HTR-8/SVneo (cell line): Measurements from ENCODE around the gene GOLGA6L24.
"Not testable (repeated sequence)": the region's sequence is repeated elsewhere in the genome, so short reads cannot be mapped to it uniquely, and the experiment has no call there.

Experiments used
- DNase-seq: peaks from one replicate; pipeline ENCODE4 v3.0.0; 2011; ENCODE audit warnings: low spot score, mixed read lengths; ENCODE audit not compliant: insufficient read length
- FAIRE-seq: peaks from 2 replicates; lab custom pipeline; 2011; peaks lifted over from hg19 to GRCh38; lab: Jason Lieb, UNC

The GOLGA6L24 gene, protein sequence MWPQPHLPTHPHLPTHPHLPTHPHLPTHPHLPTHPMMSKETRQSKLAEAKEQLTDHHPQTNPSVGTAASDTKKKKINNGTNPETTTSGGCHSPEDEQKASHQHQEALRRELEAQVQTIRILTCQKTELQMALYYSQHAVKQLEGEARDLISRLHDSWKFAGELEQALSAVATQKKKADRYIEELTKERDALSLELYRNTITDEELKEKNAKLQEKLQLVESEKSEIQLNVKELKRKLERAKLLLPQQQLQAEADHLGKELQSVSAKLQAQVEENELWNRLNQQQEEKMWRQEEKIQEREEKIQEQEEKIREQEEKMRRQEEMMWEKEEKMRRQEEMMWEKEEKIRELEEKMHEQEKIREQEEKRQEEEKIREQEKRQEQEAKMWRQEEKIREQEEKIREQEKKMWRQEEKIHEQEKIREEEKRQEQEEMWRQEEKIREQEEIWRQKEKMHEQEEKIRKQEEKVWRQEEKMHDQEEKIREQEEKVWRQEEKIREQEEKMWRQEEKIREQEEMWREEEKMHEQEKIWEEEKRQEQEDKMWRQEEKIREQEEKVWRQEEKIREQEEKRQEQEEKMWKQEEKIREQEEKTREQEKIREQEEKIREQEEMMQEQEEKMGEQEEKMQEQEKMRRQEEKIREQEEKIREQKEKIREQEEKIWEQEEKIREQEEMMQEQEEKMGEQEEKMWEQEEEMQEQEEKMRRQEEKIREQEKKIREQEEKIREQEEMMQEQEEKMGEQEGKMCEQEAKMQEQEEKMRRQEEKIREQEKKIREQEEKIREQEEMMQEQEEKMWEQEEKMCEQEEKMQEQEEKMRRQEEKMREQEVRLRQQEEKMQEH

DNA sequence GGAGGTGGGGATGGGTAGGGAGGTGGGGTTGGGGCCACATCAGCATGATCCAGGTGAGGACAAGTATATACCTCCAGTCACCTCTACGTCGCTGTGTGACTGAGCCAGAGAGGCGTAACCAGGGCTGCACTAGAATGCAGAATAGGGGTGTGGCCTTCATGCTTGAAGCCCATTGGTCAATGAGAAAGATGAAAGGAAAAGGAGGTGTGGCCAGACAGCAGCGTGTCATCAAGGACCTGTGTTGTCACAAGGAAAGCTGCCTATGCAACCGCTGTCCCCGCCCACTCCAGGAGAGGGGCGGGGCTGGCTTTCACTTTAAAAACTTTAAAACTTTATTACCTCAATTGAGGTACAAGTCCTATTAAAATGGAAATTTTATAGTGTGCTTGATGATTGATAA, at the start of gene GOLGA6L24:
Gene GOLGA6L24 (minus strand): TSS at position 101 of the 400 bp plus-strand sequence. CDS start 61 bp downstream, at position 40.
- DNase-seq, FAIRE-seq: not testable (repeated sequence)

DNA sequence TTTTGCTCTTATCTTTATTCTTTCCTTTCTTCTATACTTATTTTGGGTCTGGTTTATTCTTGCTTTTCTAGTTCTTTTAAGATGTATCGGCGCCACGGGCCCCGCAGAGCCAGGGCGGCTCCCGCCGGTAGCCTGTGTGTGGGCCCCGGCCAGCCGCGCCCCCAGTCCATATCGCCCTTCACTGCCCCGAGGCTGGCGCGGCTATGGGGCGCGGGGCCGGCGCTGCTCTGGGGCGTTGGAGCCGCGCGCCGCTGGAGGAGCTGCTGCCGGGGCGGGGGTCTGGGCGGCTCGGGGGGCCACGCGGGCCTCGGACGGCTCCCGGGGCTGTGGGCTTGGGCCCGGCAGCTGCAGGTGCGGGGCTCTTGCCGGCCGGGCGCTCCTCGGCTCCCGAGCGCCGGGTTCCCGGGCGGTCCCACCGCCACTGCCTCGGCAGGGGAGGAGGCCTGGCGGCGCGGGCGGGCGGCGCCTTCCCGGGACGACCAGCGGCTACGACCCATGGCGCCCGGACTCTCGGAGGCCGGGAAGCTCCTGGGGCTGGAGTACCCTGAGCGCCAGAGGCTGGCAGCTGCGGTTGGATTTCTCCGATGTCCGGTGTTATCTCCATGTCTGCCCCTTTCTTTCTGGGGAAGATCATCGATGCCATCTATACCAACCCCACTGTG, 45.0 kb upstream of the GOLGA6L24 start:
- not testable (repeated sequence) for DNase-seq, FAIRE-seq

DNA sequence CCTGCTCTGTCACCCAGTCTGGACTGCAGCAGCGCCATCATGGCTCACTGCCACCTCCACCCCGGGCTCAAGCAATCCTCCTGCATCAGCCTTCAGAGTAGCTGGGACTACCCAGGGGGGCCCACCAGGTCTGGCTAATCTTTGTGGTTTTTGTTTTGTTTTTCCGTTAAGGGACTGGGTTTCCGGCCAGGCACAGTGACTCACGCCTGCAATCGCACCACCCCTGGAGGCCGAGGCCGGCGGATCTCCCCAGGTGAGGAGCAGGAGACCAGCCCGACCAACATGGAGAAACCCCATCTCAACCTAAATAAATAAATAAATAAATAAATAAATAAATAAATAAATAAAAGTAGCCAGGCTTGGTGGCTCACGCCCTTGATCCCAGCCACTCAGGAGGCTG, 38.1 kb upstream of the GOLGA6L24 start:
- not testable (repeated sequence) for FAIRE-seq, DNase-seq

DNA sequence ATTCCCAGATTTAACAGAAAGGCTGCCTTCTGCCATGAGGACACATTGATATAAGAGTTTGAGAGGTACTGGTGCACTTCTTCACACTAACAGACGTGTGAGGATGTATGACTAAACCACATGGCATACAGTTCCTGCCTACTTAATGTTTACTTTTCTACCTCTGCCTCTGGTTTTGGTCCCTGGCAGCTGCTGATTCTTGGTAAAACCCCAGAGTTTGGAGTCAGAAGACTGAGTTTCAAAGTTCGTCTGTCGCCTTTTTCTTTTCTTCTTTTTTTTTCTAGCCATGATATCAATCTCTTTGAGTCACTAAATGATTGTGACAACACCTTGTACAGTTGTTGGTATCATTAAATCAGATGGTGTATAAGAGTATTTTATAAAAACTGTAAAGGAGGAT, 22.2 kb upstream of the GOLGA6L24 start:
- not testable (repeated sequence) for DNase-seq, FAIRE-seq

DNA sequence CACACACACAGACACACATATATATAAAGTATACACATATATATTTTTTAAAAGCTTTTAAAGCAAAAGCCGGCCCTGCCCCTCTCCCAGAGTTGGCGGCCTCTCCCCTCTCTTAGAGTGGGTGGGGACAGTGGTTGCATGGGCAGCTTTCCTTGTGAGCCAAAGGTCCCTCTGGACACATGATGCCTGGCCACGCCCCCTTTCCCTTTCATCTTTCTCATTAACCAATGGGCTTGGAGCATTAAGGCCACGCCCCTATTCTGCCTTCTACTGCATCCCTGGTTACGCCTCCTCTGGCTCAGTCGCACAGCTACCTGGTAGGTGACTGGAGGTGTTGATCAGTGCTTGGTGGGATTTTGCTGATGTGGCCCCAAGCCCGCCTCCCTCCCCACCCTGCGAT, 20.5 kb upstream of the GOLGA6L24 start, which contains the start of gene GOLGA8F:
Gene GOLGA8F (plus strand): TSS at position 301 of the 400 bp plus-strand sequence. CDS start 98 bp downstream, at position 399.
- not testable (repeated sequence) for FAIRE-seq, DNase-seq

DNA sequence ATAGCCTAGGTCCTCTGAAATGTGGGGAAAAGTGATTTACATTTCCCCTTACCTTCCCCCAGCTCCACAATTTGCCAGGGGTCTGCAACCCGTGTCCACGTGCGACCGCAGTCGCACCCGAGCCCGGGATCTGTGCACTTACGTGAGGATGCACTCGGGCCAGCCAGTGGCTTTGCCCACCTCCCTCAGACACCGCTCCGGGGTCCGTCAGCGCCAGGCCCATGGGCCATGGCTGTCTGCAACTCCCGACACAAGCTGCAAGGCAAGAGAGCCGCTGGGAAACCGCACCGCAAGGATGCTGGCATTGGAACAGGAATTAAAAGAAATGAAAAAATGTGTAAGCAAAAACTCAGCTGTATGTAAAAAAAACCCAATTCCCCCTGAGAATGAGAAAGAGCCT, 7.6 kb upstream of the GOLGA6L24 start:
- FAIRE-seq: not testable (repeated sequence)

DNA sequence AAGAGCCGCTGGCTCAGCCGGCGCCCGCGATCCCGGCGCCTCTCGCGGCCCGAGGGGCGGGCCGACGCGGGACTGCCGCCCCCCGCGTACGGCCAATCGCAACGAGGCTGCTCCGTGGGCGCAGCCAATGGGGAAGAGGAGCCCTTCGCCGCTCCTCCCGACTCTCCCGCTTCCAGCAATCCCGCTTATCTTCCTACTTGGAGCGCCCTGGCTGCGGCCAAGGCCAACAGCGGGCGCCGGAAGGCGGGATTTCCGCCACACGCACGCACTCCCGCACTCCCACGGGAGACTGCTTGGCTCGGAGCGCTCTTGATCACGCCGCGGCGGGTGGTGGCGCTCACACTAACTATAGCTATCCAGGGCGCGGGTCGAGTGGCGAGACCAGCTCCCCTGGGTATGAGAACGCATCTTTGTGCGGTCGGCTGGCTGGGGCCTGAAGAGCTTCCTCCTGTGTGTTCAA, 35.7 kb downstream of the GOLGA6L24 start, which contains the start of gene HERC2:
Gene HERC2 (minus strand): TSS at position 51 of the 460 bp plus-strand sequence. CDS start 746 bp downstream, outside the sequence.
- not testable (repeated sequence) for DNase-seq, FAIRE-seq

More for the DNA sequence above, 7.6 kb upstream of the GOLGA6L24 start:
- DNase-seq: not testable (repeated sequence)

DNA sequence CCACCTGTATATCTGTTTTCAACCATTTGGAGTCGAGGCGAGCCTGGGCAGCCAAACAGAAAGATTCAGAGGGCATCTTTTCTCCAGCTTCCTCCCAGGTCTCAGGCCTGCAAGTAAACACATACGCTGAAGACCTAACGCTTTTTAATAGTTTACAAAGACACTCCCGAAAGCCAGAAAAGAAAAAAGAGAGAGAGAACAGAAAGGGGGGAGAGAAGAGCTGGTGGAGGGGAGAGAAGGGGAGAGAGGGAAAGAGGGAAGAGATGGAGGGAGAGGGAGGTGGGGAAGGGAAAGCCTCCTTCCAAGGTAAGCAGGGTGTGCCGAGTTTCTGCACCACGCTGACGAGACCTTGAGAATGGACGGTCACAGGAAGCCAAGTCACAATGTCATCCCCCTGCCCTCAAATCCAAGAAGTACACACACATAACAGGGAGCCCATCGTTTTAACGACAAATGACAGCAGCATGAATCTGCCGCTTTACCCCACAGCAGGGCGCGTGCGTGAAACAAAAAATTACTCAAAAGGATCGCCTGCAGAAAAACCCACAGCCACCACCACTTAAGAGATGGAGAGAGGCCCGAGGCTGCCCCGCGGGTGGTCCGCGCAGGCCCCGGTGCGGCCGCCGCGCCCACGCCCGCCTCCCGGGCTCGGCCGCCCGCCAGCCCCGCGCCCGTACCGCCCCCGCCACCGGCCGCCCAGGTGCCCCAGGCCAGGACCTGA, 36.4 kb downstream of the GOLGA6L24 start:
- DNase-seq, FAIRE-seq: not testable (repeated sequence)

DNA sequence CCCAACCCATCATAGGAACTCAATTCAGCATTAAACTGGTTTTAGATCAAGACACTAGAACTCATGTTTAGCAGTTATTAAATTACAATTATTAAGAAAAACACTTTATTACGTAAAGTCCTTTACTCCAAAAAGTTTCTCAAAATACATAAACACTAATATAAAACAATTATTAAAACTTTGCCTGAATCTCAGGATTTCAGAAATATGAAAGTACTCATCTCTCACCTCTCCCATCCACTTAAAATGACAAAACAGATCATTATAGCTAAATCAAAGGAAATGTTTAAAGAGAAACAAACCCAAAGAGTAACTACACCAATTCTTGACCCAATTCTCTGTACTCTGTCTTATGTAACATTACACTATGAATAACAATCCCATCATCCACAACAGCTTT, 38.2 kb downstream of the GOLGA6L24 start:
- DNase-seq, FAIRE-seq: not testable (repeated sequence)

DNA sequence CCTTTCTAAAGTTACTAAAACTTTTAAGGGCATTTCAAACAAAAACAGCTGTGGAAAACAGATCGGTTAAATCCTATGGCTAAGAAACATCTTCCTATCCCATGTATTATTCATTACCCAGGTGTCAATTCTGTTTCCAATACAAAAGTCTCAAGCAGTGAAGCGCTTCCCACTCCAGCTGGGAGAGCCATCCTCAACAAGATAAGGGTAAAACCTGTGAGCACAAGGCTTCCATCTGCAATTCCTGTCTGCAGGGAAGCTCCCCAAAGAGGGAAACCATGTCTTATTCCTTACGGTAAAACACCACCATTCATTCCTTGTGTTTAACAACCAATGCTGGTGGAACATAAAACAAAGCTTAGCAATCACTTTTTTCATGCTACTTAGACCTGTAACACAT, 39.1 kb downstream of the GOLGA6L24 start:
- FAIRE-seq, DNase-seq: not testable (repeated sequence)

DNA sequence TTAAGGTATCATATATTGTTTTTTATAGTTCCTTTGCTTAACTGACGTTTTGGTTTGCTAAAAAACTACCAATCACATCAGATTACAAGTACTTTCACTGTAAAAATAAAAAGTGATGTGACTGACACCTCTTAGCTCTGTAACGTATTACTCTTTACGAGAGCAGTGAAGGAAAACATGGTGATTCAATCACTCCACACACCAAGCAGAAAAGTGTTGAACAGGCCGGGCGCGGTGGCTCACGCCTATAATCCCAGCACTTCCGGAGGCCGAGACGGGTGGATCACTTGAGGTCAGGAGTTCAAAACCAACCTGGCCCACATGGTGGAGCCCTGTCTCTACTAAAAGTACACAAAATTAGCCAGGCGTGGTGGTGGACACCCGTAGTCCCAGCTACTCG, 39.8 kb downstream of the GOLGA6L24 start:
- not testable (repeated sequence) for DNase-seq, FAIRE-seq

DNA sequence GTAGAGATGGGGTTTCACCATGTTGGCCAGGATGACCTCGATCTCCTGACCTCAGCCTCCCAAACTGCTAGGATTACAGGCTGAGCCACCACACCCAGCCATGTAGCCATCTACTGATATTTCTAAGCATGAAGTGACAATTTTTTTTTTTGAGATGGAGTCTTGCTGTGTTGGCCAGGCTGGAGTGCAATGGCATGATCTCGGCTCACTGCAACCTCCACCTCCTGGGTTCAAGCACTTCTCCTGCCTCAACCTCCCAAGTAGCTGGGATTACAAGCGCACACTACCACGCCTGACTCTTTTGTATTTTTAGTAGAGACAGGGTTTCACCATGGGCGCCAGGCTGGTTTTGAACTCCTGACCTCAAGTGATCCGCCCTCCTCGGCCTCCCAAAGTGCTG, 40.9 kb downstream of the GOLGA6L24 start:
- FAIRE-seq, DNase-seq: not testable (repeated sequence)

DNA sequence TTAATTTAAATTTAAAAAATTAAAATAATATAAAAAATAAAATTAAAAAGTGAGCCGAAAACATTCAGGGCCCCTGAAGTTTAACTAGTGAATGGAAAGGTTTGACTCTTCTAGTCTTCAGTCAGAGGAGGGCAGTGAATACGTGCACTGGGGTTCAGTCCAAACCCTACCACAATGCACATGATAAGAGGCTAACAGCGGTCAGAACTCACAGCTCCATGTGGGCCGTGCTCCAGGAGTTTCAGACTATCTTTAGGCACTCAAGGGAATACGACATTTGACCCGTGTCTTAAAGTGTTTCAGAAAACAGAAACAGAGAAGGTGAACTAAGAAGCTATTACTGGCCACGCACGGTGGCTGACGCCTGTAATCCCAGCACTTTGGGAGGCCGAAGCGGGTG, 47.4 kb downstream of the GOLGA6L24 start:
- DNase-seq, FAIRE-seq: not testable (repeated sequence)

DNA sequence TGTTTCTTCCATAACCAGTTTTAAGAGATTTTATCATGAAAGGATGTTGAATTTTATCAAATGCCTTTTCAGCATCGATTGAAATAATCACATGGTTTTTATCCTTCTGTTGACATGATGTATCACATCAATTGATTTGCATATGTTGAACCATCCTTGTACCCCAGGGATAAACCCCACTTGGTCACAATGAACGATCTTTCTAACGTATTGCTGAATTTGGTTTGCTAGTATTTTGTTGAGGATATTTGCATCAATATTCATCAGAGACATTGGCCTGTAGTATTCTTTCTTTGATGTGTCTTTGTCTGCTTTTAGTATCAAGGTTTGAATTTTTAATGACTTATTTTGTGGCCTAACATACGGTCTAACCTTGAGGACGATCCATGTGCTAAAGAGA, 49.2 kb downstream of the GOLGA6L24 start:
- not testable (repeated sequence) for FAIRE-seq, DNase-seq
